ENCODE data around the gene SNCB.

Gene SNCB

GRCh38 chr5:176654856-176655255 is 24.5 kb upstream of the SNCB start:
- Histone ChIP-seq H3K79me2 (ENCODE audit: low read length) (no peaks in the 10 kb centered on the region), H3F3A (ENCODE audit: insufficient read depth, low read length) (peaks cover 14% of the 10 kb centered on the region), H4K20me1 (ENCODE audit: insufficient read depth, low read length) (no peaks in the 10 kb centered on the region), H3K9me2 (replicated peaks; ENCODE audit: insufficient read depth, low read length) (no peaks in the 10 kb centered on the region), H3K36me3 (replicated peaks; ENCODE audit: insufficient read depth, low read length) (no peaks in the 10 kb centered on the region), H2AFZ (ENCODE audit: low read length) (no peak overlapping the region), H3K4me2 (ENCODE audit: low read depth, low read length) (no peak overlapping the region), H3K27me3 (replicated peaks; ENCODE audit: insufficient read depth, low read length) (no peaks in the 10 kb centered on the region), H3K9ac (ENCODE audit: low read length) (no peak overlapping the region), H3K4me1 (ENCODE audit: low read length) (peaks cover 16% of the 10 kb centered on the region), H3K9me3 (replicated peaks; ENCODE audit: insufficient read depth, low read length) (no peaks in the 10 kb centered on the region), H3K4me3 (ENCODE audit: low read length) (no peak overlapping the region), H3K27ac (ENCODE audit: low read length) (no peak overlapping the region)
- no peak for DNase-seq
- TF ChIP-seq EZH2 (optimal IDR thresholded peaks at IDR 0.05; ENCODE audit: low read depth, low read length) (no peak), EZH2phosphoT487 (IDR thresholded peaks at IDR 0.05; ENCODE audit: low read length) (no peak), CTCF (IDR thresholded peaks at IDR 0.05; ENCODE audit: low read length) (no peak)

GRCh38 chr5:176653401-176654385 is 23.4 kb upstream of the SNCB start:
- no peaks in the 10 kb centered on the region for H3K9me2 ChIP-seq (replicated peaks; ENCODE audit: insufficient read depth, low read length)
- no peak overlapping the region for H3K4me3 ChIP-seq (ENCODE audit: low read length)
- H3F3A ChIP-seq (ENCODE audit: insufficient read depth, low read length) = peaks cover 6% of the 10 kb centered on the region
- H3K9me3 ChIP-seq (replicated peaks; ENCODE audit: insufficient read depth, low read length) = no peaks in the 10 kb centered on the region
- no peak overlapping the region for H3K4me2 ChIP-seq (ENCODE audit: low read depth, low read length)
- no peaks in the 10 kb centered on the region for H3K36me3 ChIP-seq (replicated peaks; ENCODE audit: insufficient read depth, low read length)
- no peaks in the 10 kb centered on the region for H4K20me1 ChIP-seq (ENCODE audit: insufficient read depth, low read length)
- DNase-seq = no peak
- H3K27ac ChIP-seq (ENCODE audit: low read length) = no peak overlapping the region
- peaks cover 12% of the 10 kb centered on the region for H3K4me1 ChIP-seq (ENCODE audit: low read length)
- H3K79me2 ChIP-seq (ENCODE audit: low read length) = peaks cover 1% of the 10 kb centered on the region; the same call in 1 of the 2 replicates
- H3K27me3 ChIP-seq (replicated peaks; ENCODE audit: insufficient read depth, low read length) = no peaks in the 10 kb centered on the region
- no peak for TF ChIP-seq CTCF (IDR thresholded peaks at IDR 0.05; ENCODE audit: low read length)
- TF ChIP-seq EZH2 (optimal IDR thresholded peaks at IDR 0.05; ENCODE audit: low read depth, low read length) = no peak
- TF ChIP-seq EZH2phosphoT487 (IDR thresholded peaks at IDR 0.05; ENCODE audit: low read length) = no peak
- no peak overlapping the region for H3K9ac ChIP-seq (ENCODE audit: low read length)
- H2AFZ ChIP-seq (ENCODE audit: low read length) = no peak overlapping the region

- H3K9ac ChIP-seq (ENCODE audit: low read length) = no peak overlapping the region
- no peak for DNase-seq
- no peaks in the 10 kb centered on the region for H3F3A ChIP-seq (ENCODE audit: insufficient read depth, low read length)
- peaks cover 13% of the 10 kb centered on the region for H3K4me1 ChIP-seq (ENCODE audit: low read length)
- TF ChIP-seq EZH2phosphoT487 (IDR thresholded peaks at IDR 0.05; ENCODE audit: low read length) (no peak), EZH2 (optimal IDR thresholded peaks at IDR 0.05; ENCODE audit: low read depth, low read length) (no peak)
- H3K27ac ChIP-seq (ENCODE audit: low read length) = no peak overlapping the region
- H3K27me3 ChIP-seq (replicated peaks; ENCODE audit: insufficient read depth, low read length) = no peaks in the 10 kb centered on the region
- H3K79me2 ChIP-seq (ENCODE audit: low read length) = peaks cover 13% of the 10 kb centered on the region
- H4K20me1 ChIP-seq (ENCODE audit: insufficient read depth, low read length) = no peaks in the 10 kb centered on the region
- no peak overlapping the region for H2AFZ ChIP-seq (ENCODE audit: low read length)
- no peaks in the 10 kb centered on the region for H3K36me3 ChIP-seq (replicated peaks; ENCODE audit: insufficient read depth, low read length)
- H3K4me3 ChIP-seq (ENCODE audit: low read length) = no peak overlapping the region
- no peaks in the 10 kb centered on the region for H3K9me2 ChIP-seq (replicated peaks; ENCODE audit: insufficient read depth, low read length)
- no peak overlapping the region for H3K4me2 ChIP-seq (ENCODE audit: low read depth, low read length)
- no peaks in the 10 kb centered on the region for H3K9me3 ChIP-seq (replicated peaks; ENCODE audit: insufficient read depth, low read length)
These were observed 21.8 kb upstream of the SNCB start for GRCh38 chr5:176652136-176652535.

All from MM.1S (cell line).